ENCODE results near the gene AKR7A3.
A peak's percentile ranks its signal among the peaks of the same experiment; 100 is the strongest.

Gene AKR7A3

GRCh38 chr1:19251305-19252196 lies 37.0 kb downstream of the AKR7A3 start, which contains the start of the genes EMC1 and MRTO4:
EMC1 (minus strand) TSS chr1:19251524; CDS start chr1:19251509, 15 bp downstream.
MRTO4 (plus strand) TSS chr1:19251805; CDS start chr1:19251836, 31 bp downstream.
- peak; percentile 69 for DNase-seq (ENCODE audit: low read depth)

GRCh38 chr1:19250629-19251304 lies 37.8 kb downstream of the AKR7A3 start:
- no peak for DNase-seq (ENCODE audit: low read depth)

DNA sequence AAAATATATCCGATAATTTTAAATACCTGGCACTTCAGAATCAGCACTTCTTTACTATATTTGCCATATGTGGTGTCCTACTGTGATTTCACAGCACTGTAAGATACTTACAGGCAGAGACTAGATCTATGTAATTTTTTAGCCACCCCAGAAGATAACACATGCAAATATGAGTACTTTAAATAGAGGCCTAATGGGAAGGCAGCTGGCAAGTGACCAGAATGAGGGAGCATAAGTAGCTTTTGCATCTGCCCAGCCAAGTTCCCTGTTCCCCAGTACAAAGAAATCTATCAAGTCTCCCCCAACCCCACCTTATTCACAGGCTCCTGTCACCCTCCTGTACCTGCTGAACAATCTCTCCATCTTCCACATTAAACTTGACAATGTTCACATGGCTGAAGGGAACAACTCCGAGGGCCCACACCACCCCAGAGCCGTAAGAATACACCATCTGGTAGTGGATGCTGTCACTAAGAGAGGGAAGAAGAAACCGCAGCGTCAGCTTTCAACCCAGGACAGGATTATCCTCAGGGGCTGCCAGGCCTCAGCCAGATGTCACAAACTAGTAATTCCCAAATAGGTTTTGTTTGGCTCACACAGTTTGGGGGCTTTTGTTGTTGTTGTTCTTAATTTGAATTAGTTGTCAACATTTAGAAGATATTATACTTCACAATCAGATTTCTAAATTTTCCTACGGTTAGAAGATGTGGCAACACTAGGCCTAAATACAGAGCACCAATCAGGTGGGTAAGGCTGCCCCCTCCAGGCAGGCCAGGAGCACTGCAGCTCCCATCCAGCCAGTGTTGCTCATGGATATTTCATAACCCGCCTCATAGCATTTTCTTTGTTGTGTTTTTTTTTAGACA lies 47.7 kb downstream of the AKR7A3 start:
- DNase-seq (ENCODE audit: low read depth) = peak; percentile 60

GRCh38 chr1:19239876-19240275 lies 48.7 kb downstream of the AKR7A3 start:
- no peak for DNase-seq (ENCODE audit: low read depth)

DNA sequence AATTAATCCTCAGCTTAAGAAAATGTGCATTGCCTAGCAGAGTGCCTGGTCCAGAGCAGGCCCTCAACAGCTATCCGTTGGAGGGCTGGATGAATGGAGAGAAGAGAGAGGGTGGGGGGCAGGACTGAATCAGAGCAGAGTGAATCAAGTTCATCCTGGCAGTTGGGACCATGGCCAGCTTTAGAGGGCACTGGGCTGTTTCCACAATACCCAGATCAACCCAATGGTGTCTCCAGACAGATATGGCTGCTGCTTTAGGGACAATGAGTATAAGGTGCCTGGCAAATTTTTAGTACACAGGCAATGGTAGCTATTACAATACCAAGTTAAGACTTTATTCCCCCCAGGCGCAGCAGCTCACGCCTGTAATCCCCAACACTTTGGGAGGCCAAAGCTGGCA lies 54.3 kb downstream of the AKR7A3 start:
- DNase-seq (ENCODE audit: low read depth) = no peak

All from stimulated activated CD8-positive, alpha-beta memory T cell treated with anti-CD3 and anti-CD28 coated beads, Interleukin-15, amount 100 ng/mL, for 24 hours (primary cell).